Posterior vena cava (tissue), 2 donors: ENCODE results near the gene NBAS. TPM values are rescaled to one million over a fixed set of nuclear protein-coding genes. Genes with fewer than 3 reads are reported as not detected.
"Not testable (repeated sequence)": the region's sequence is repeated elsewhere in the genome, so short reads cannot be mapped to it uniquely, and the experiment has no call there.

Source experiments
- DNase-seq: peaks from one replicate; pipeline ENCODE4 v3.0.0-alpha.2; 2020; ENCODE audit warnings: low spot score
- intact Hi-C, 2 donors: fragments of 100-400 bp; cut with DNase I; formaldehyde crosslinking; loops; one replicate each; pipeline versions ENCODE4 v1.14.1 to v1.14.2; 2022 to 2023
- total RNA-seq, 2 donors: library from RNA; stranded (reverse); fragmentation: NEBNext Ultra II Directional; extraction: Animal tissue kit (Norgen Biotek cat#: 25700); gene quantifications; one replicate each; pipeline ENCODE4 v1.2.1, GENCODE V29; 2021
- donor health status: DM: yes; HTN: yes; CAD: no.
- donor health status: DM: yes; HTN: yes; CAD: no.

The NBAS gene
- total RNA-seq, 2 donors from 2014 or later, result 38.0 to 38.1 TPM

DNA sequence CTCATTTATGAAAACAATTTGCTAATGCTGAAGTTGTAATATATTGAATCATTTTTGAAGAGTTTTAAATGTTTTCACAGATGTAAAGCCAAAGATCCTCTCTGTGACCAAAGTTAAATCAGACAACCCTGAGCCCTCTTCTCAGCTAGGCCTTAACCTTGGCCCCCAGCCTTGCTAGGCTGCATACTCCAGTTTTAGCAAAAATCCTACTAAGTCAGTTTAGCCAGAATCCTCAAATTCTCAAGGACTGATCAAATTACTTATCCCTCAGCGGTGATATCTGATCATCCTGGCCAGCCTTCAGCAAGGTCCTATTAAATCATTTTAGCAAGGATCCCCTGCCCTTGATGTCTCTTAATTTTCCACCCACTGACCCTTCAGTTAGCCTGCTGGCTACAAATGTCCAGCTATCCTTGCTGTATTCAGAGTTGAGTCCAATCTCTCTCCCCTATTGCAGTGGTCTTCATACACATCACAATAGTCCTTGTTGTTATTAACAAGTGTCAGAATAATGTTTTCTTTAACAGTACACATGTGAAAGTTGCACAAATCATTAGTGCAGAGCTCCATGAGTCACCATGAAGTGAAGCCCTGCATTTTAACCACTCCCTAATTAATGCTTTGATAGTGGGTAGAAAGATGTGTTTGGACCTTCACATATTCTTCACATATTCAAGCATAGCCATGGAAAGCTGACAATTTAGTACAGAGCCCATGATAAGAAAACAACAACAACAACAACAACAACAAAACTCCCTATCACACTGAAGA is 206.4 kb downstream of the NBAS start:
- no peak for DNase-seq
- intact Hi-C loops, result no loop called here

DNA sequence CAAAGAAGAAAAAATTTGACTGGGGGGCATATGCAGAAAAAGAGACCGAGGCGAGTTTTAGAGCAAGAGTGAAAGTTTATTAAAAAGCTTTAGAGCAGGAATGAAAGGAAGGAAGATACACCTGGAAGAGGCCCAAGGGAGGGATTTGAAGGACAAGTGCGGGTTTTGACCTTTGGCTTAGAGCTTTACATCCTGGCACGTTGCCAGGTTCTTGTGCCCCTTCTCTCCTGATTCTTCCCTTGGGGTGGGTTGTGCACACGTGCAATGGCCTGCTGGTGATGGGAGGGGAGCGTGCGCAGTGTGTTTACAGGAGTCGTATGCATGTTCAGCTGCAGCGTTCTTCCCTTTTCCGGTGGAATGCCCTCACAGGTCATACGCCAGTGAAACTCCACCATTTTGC is 208.8 kb downstream of the NBAS start:
- intact Hi-C loops, result no loop called here
- no peak for DNase-seq

DNA sequence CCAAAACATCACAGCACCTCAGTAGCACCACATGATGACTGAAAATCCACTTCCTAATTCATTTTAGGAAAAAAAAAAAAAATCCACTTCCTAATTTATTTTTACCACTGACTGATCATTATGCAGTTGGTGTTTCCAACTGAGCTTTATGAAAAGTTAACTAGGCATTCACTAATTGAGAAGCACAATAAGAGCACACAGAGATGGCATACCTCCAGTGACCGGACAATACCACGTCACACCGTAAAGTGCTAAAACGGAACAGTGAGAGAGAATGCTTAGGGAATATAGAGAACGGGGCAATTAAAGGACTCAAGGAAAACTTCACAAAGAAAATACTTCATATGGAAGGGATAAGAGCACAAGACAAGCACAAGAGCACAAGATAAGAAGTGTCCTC is 212.5 kb downstream of the NBAS start:
- DNase-seq, result no peak
- intact Hi-C loops, result no loop called here

DNA sequence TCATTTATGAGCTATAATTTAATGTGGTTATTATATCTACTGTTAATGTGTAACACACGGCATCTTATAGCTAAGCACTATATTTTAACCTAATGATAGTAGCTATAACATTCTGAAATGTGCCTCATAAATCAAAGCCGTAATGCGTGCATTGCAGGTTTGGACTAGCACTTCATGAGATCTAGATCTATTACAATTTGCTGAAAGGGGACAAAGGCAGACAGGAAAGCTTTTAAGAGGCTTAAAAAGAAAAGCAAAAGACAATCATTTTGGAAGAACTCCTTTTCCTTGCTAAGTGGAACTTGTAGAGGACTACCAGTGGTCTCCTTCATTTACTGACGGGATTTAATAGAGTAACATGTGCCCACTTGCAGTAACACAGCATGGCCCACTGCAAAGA is 213.1 kb downstream of the NBAS start:
- intact Hi-C loops, result no loop called here
- no peak for DNase-seq

DNA sequence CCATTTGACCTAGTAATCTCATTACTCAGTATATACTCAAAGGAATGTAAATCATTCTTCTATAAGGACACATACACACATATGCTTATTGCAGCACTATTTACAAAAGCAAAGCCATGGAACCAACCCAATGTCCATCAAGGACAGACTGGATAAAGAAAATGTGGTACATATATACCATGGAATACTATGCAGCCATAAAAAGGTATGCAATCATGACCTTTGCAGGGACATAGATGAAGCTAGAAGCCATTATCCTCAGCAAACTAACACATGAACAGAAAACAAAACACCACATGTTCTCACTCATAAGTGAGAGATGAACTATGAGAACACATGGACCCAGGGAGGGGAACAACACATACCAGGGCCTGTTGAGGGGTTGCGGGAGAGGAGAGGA is 214.5 kb downstream of the NBAS start:
- intact Hi-C loops, result no loop called here

DNA sequence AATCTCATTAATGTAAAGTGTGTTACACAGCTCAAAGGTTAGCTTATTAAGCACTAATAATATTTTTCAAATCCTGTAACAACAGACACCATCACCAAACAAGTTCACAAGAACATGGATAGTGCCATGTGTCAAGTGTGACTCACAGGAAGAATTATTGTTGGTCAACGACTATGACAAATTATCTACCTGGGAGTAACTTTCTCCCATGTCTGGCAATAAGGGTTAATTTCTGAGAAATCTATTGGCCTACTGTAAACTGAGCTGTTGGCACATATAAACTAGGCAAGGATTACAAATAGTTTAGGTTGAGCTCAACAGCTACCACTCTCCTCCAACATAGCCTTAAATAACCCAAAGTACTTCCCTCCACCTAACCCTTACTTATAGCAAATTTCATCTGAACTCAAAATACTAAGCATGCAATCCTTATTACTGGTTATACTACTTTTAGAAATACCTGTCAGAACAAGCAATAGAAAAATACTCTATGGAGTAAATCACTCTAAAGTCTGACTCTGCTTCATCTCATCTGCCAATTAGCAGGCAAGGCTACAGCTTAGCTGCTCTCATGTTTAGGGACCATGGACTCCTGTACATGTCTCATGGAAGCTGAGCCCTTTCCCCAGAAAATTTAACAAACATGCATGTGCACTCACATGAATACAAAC is 223.0 kb downstream of the NBAS start:
- no peak for DNase-seq
- intact Hi-C loops, result no loop called here

More for the DNA sequence above, 214.5 kb downstream of the NBAS start:
- DNase-seq, result no peak

DNA sequence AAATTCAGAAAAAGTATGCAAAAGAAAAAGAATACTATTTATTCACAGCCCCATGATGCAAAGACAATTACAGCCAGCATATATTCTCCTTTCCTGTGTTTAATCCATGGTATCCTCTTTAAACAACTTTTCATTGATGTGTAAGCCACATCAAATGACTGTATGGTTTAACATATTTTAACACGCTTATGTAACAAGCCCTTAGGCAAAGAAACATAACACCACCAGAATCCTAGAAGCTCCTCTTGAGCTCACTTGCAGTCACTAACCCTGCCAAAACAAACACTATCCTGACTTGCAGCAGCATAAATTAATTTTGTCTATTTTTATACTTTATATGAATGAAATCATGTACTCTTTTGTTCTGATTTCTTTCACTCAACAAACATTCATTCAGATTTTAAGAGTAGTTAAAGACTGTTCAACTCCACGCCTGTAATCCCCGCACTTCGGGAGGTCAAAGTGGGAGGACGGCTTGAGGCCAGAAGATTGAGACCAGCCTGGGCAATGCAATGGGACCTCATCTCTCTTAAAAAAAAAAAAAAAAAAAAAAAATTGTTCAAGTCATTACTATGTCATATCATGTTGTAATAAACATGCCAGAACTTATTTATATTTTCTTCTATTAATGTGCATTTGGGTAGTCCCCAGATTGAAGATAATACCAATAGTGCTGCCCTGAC is 226.3 kb downstream of the NBAS start:
- DNase-seq, result no peak
- intact Hi-C loops, result no loop called here

DNA sequence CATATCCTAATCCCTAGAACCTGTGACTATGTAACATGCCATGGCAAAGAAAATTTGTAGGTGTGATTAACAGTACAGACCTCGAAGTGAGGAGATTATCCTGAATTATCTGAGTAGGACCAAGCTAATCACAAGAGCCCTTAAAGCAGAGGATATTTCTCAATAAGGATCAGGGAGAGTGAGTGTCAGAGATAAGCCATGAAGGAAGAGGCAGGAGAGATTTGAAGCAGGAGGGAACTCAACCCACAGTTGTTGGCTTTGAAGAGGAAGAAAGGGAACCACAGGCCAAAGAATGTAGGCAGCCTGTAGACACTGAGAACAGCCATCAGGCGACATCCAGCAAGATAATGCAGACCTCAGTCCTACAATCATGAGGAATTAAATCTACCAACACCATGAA is 229.3 kb downstream of the NBAS start:
- intact Hi-C loops, result no loop called here

DNA sequence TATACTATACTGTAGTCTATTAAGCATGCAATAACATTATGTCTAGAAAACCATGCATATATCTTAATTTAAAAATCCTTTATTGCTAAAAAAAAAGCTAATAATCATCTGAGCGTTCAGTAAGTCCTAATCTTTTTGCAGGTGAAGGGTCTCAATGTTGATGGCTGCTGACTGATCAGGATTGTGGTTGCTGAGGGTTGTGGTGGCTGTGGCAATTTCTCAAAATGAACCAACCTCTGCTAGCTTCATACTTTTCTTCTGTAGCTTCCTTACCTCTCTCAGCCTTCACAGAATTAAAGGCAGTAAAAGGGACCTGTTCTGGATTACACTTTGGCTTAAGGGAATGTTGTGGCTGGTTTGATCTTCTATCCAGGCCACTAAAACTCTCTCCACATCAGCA is 235.8 kb downstream of the NBAS start:
- DNase-seq, result no peak
- intact Hi-C loops, result no loop called here

More for the DNA sequence above, 229.3 kb downstream of the NBAS start:
- DNase-seq, result no peak

DNA sequence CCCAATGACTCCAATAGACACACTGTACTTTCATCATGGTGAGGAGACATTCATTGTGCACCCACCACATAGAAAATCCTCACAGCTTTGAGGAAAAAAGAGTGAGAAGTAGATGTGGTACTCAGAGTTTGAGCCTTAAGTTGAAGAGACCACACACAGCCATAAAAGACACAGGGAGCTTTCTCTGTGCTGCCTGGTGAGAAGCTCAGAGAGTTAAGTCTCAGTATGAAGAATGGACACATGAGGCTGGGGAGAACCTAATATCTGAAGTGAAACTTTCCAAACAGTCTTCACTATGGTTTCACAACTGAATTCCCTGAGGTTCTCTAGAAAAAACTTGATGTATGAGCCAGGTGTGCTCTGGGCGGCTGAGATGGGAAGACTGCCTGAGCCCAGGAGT is 237.9 kb downstream of the NBAS start:
- intact Hi-C loops, result no loop called here
- DNase-seq, result no peak

DNA sequence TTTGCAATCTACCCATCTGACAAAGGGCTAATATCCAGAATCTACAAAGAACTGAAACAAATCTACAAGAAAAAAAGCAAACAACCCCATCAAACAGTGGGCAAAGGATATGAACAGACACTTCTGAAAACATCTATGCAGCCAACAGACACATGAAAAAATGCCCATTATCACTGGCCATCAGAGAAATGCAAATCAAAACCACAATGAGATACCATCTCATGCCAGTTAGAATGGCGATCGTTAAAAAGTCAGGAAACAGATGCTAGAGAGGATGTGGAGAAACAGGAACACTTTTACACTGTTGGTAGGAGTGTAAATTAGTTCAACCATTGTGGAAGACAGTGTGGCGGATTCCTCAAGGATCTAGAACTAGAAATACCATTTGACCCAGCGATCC is 239.7 kb downstream of the NBAS start:
- DNase-seq, intact Hi-C loops: not testable (repeated sequence)

DNA sequence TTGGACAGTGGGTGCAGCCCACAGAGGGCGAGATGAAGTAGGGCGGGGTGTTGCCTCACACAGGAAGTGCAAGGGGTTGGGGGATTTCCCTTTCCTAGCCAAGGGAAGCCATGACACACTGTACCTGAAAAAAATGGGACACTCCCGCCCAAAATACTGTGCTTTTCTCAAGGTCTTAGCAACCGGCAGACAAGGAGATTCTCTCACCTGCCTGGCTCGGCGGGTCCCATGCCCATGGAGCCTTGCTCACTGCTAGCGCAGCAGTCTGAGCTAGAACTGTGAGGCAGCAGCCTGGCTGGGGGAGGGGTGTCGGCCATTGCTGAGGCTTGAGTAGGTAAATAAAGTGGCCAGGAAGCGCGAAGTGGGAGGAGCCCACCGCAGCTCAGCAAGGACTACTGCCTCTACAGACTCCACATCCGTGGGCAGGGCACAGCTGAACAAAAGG is 244.7 kb downstream of the NBAS start:
- no peak for DNase-seq
- intact Hi-C loops, result no loop called here

DNA sequence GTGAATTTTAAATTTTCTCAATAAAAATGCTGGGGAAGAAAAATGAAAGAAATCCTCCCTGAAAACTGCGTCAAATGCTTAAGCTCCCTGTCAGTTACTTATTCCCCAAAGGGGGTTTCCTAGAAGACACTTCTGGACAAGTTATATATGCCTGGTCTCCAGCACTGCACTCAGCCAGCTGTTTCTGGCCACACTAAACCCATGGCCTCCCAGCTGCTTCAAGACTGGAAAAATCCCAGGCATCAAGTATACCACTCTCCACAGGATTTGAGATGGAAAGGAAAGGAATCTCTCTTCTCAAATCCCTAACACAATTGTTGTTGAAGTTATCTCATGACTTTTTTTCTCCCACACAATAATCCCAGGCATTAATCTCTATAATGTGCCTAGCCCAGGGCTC is 245.7 kb downstream of the NBAS start:
- no peak for DNase-seq
- intact Hi-C loops, result no loop called here

DNA sequence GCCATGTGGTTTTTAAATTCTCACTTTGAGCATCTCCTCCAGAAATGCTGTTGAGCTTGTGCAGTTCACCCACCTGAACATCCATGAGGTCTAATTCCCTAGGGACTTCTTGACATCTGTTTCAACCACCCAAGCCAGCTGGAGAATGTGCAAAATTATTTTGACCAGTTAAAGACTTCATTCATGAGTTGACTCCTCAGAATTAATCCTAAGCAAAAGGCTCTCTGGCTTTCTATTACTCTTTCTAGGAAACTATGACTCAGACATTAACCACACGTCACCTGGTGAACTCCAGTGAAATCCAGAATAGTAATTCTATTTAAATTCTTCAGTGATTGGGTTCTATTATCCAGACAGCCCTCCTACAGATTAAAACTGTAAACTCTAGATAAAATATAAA is 247.5 kb downstream of the NBAS start:
- intact Hi-C loops, result no loop called here
- no peak for DNase-seq

DNA sequence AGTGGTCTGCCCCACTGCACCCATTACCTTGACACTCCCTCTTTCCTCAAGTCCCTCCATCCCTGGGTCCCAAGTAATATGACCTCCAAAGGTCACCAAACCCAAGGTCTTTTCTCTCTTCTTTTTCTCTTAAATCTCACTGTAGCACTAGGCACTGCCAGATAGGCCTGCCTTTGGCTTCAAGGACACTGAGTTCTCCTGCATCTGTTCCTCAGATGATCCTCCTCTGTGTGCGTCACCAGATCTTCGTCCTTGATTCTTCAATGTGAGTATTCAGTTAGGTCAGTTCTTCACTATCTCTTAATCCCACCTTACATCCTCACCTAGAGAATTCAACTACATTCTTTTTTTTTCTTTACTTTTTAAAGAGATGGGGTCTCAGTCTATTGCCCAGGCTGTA is 249.2 kb downstream of the NBAS start:
- no peak for DNase-seq
- intact Hi-C loops, result no loop called here

DNA sequence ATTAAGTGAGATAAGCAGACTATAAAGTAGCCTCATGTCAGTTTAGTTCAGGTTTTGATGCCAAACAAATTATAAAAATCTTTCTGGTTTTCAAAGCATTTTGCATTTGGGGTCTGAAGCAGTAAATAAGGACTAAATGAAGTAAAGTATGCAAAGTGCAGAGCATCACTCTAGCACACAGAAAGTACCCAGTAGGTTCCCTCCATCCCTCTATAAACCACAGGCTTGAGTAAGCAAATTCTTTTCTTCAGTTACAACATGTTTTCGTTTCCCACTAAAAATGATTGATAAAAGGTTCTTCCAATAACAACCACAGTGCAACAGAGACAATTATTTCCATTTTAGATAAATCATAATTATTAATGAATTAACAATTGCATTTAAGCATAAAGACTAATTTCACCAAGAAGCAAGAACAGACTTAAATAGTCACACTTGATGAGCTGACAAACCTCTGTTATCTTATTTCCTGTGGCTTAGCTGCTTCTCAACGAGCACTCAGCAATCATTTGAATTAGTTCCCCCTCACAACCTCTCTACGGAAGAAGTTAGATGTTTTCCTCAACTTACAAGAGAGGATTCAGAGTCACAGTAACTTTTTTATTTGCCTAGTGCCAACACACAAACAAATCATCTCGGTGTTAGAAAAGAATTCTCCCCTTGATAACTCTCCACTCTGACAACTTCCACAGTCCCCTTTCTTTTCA is 249.8 kb downstream of the NBAS start:
- no peak for DNase-seq
- intact Hi-C loops, result no loop called here

DNA sequence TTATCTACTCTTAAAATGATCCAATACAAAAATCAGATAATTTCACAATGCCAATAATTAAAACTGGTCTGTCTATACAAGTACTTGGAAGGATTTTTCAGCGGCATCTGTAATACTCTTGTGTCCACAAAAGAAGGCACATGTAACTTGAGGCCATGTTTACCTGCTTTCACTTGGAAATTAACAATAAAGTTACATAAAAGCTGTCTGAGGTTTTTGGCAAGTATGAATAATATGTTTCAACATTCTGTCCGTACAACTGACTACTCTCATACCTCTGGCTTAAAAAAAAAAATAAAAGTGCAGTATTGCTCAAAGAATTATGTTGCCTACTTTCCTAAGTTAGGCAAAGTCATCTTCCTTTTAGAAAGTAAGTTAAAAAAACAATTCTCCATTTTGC is 253.6 kb downstream of the NBAS start:
- intact Hi-C loops, result no loop called here
- DNase-seq, result no peak

DNA sequence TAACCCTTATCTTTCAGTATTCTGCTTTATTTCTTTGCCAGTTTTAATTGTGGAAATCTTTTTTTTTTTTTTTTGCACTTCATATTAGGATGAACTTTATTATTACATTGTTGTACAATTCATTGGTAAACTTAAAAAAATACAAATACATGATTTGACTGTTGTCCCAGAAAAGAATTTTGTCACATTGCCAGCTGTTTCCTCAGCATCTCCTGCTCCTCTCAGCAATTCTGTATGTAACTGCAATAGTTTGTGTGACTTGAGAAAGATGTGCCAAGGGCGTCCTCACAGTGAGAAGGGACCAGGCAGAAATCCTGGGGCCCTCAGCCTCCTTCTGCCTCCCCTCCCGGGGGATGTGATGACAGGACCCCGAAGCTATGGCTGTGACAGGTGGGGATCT is 254.4 kb downstream of the NBAS start:
- intact Hi-C loops, result no loop called here
- no peak for DNase-seq

DNA sequence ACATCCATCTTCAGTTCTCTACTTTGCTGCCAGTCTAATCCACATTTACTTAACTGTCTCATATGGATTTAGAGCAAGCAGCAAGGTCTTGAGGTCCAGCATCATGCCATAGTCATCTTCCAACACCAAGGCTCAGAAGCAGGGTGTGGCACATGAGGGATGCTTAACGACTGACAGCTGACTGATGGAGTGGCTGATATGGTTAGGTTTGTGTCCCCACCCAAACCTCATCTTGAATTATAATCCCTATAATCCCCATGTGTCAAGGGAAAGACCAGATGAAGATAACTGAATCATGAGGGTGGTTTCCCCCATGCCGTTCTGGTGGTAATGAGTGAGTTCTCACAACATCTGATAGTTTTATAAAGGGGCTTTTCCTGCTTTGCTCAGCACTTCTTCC is 257.3 kb downstream of the NBAS start:
- no peak for DNase-seq
- intact Hi-C loops, result no loop called here

DNA sequence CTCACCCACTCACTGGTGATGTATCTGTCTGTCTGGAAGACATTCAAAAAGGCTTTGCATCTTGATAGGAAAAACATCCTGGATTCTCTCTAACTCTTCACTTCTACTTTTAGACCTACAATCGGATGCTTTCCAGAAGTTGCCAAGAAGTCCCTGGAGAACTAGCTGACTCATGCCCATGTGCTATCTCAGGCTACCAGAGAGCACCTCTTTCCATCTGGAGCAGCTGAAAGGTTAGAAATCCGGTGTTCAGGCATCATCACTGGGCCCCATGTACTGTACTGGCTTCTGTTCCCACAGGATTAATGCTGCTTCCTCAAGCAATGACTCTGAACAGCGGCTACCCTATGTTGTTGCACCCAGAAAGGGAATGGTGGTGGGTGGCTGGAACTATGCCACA is 259.0 kb downstream of the NBAS start:
- intact Hi-C loops, result no loop called here

More for the DNA sequence above, 259.0 kb downstream of the NBAS start:
- DNase-seq, result no peak
